Endothelial cell of umbilical vein (primary cell): ENCODE results near the gene ZMPSTE24. TPM values are rescaled to one million over a fixed set of nuclear protein-coding genes. Genes with fewer than 3 reads are reported as not detected.

ENCODE experiments used
- BruUV-seq: library from RNA; stranded (reverse); fragments of 400-500 nt; replicated peaks from 2 replicates; lab custom pipeline; 2021; lab: Mats Ljungman, UMichigan
- CTCF ChIA-PET: fragments of 300-600, 350-600 bp; sonication (Branson Sonifier 250); formaldehyde crosslinking; loops from one replicate; lab custom pipeline; 2021; ENCODE audit warnings: antibody characterized with exemption, inconsistent platforms; lab: Charles Lee
- POLR2A ChIA-PET: fragments of 300-600, 350-600 bp; sonication (Branson Sonifier 250); formaldehyde crosslinking; loops from one replicate; lab custom pipeline; 2021; ENCODE audit warnings: antibody characterized with exemption, inconsistent platforms; lab: Charles Lee
- DNase-seq: peaks from one replicate; pipeline ENCODE4 v3.0.0-alpha.2; 2011; ENCODE audit warnings: low read depth, low spot score
- FAIRE-seq: peaks from 2 replicates; lab custom pipeline; 2011; peaks lifted over from hg19 to GRCh38; lab: Jason Lieb, UNC
- H2AFZ ChIP-seq: 2 replicates; pipeline ENCODE4 v1.6.0; 2012; ENCODE audit warnings: low read depth, low read length, control low read depth, inconsistent platforms
- H3K27ac ChIP-seq: 2 replicates; pipeline ENCODE4 v1.5.1; 2011; ENCODE audit warnings: low read depth, mild to moderate bottlenecking, control low read depth, low read length, moderate library complexity; ENCODE audit not compliant: insufficient read depth
- H3K27me3 ChIP-seq, 2 experiments: 2 replicates each; pipeline versions ENCODE4 v1.6.0 to v1.6.1; 2011; ENCODE audit warnings: low read length in 2 of 2, mixed read lengths in 1 of 2; ENCODE audit not compliant: control insufficient read depth in 2 of 2, insufficient read depth in 2 of 2
- H3K36me3 ChIP-seq, 2 experiments: 2 replicates in 1 of 2; 3 replicates in 1 of 2; pipeline ENCODE4 v1.5.1; 2011; ENCODE audit warnings: low read length in 2 of 2, mild to moderate bottlenecking in 1 of 2, moderate library complexity in 1 of 2; ENCODE audit not compliant: control insufficient read depth in 2 of 2, insufficient read depth in 2 of 2; ENCODE audit errors: extremely low read depth in 1 of 2
- H3K4me1 ChIP-seq: 3 replicates; pipeline ENCODE4 v1.5.1; 2011; ENCODE audit warnings: mild to moderate bottlenecking, low read length; ENCODE audit not compliant: control insufficient read depth, insufficient read depth; ENCODE audit errors: extremely low read depth
- H3K4me2 ChIP-seq: 2 replicates; pipeline ENCODE4 v1.6.1; 2011; ENCODE audit warnings: low read length, control low read depth, mixed read lengths; ENCODE audit not compliant: insufficient read depth
- H3K4me3 ChIP-seq, 3 experiments: fragments of 200-600 bp in 1 of 3; sonication (generic), shearing (Covaris generic) in 1 of 3; replicated peaks in 1 of 3; 2 replicates each; pipeline ENCODE4 v1.5.1; 2011 to 2016; ENCODE audit warnings: control low read depth in 3 of 3, low read length in 3 of 3, mild to moderate bottlenecking in 2 of 3, inconsistent platforms in 1 of 3, low read depth in 1 of 3, moderate library complexity in 1 of 3; ENCODE audit not compliant: insufficient read depth in 1 of 3
- H3K79me2 ChIP-seq: 2 replicates; pipeline ENCODE4 v1.6.0; 2012; ENCODE audit warnings: low read length, inconsistent platforms; ENCODE audit not compliant: control insufficient read depth, insufficient read depth
- H3K9ac ChIP-seq: replicated peaks from 2 replicates; pipeline ENCODE3; 2011; ENCODE audit warnings: low read length, control low read depth; ENCODE audit not compliant: insufficient read depth; ENCODE audit errors: extremely low read depth
- H3K9me1 ChIP-seq: replicated peaks from 3 replicates; pipeline ENCODE4 v1.6.0; 2011; ENCODE audit warnings: mild to moderate bottlenecking, low read length; ENCODE audit not compliant: control insufficient read depth, insufficient read depth; ENCODE audit errors: extremely low read depth
- H3K9me3 ChIP-seq: replicated peaks from 2 replicates; pipeline ENCODE4 v1.5.1; 2012; ENCODE audit warnings: low read length, inconsistent platforms; ENCODE audit not compliant: control insufficient read depth, insufficient read depth
- H4K20me1 ChIP-seq: replicated peaks from 2 replicates; pipeline ENCODE3; 2011; ENCODE audit warnings: mild to moderate bottlenecking, low read length; ENCODE audit not compliant: control insufficient read depth, insufficient read depth; ENCODE audit errors: extremely low read depth
- EZH2 ChIP-seq: IDR thresholded peaks from 2 replicates; pipeline ENCODE4 v1.6.1; 2012; ENCODE audit warnings: borderline replicate concordance, low read depth, mild to moderate bottlenecking, moderate library complexity, low read length, inconsistent platforms; ENCODE audit not compliant: severe bottlenecking
- FOS ChIP-seq: IDR thresholded peaks from 2 replicates; pipeline ENCODE4 v1.6.1; 2011; ENCODE audit warnings: mild to moderate bottlenecking, low read length, moderate library complexity, borderline replicate concordance; ENCODE audit not compliant: insufficient read depth
- GATA2 ChIP-seq: IDR thresholded peaks from 2 replicates; pipeline ENCODE4 v1.7.0; 2011; ENCODE audit warnings: low read depth, mild to moderate bottlenecking, moderate library complexity, mixed read lengths, low read length; ENCODE audit not compliant: insufficient read length, insufficient read depth
- JUN ChIP-seq: IDR thresholded peaks from 2 replicates; pipeline ENCODE4 v1.6.1; 2011; ENCODE audit warnings: borderline replicate concordance, low read depth; ENCODE audit not compliant: insufficient read length, insufficient read depth
- MYC ChIP-seq: IDR thresholded peaks from one replicate; pipeline ENCODE4 v1.6.1; 2011; ENCODE audit warnings: mild to moderate bottlenecking, low read depth, low read length
- POLR2A ChIP-seq: IDR thresholded peaks from 2 replicates; pipeline ENCODE4 v1.6.1; 2012; ENCODE audit warnings: low read depth, mild to moderate bottlenecking, control low read depth, low read length
- POLR2AphosphoS5 ChIP-seq: IDR thresholded peaks from 2 replicates; pipeline ENCODE4 v1.6.1; 2012; ENCODE audit warnings: low read depth, mild to moderate bottlenecking, control low read depth, low read length, moderate library complexity; ENCODE audit not compliant: insufficient read depth
- dilution Hi-C: fragments of 300-500 bp; cut with MboI; formaldehyde crosslinking; loops from one replicate; pipeline ENCODE4 v1.15.0; 2019; ENCODE audit warnings: low sequenced_read_pairs; ENCODE audit not compliant: extremely low pct_ligation_motif_present
- intact Hi-C: fragments of 100-400 bp; cut with micrococcal nuclease; formaldehyde crosslinking; loops from one replicate; pipeline ENCODE4 v1.10.0; 2022
- polyA plus RNA-seq, 4 experiments: library from polyadenylated mRNA; depleted of rRNA in 3 of 4; stranded (reverse) in 3 of 4; unstranded in 1 of 4; fragments of >200 nt; gene quantifications; 2 replicates each; pipeline versions ENCODE4 v1.2.1 to v1.2.3, GENCODE V29; 2011 to 2012; ENCODE audit warnings: missing spikeins in 1 of 4
- total RNA-seq: library from RNA; stranded (reverse); gene quantifications from 2 replicates; pipeline ENCODE4 v1.2.3, GENCODE V29; 2021
- TF ChIP-seq, protein P1 (sequence below): IDR thresholded peaks from 2 replicates; pipeline ENCODE4 v1.6.1; 2011; ENCODE audit not compliant: insufficient read depth, insufficient read length
- TF ChIP-seq, protein P2 (sequence below), 2 donors: IDR thresholded peaks; 1 replicate in 1 of 2; 2 replicates in 1 of 2; pipeline ENCODE4 v1.5.1; 2011; ENCODE audit warnings: low read length in 2 of 2, mild to moderate bottlenecking in 2 of 2, moderate library complexity in 2 of 2, control low read depth in 1 of 2, inconsistent platforms in 1 of 2, low read depth in 1 of 2; ENCODE audit not compliant: insufficient read depth in 1 of 2; ENCODE audit errors: extremely low read depth in 1 of 2

Gene ZMPSTE24
- total and polyA plus RNA-seq, 2 donors (not counting 3 experiments of a cell fraction or from before 2014, with no cell fraction given) = 16.9 to 44.7 TPM

DNA sequence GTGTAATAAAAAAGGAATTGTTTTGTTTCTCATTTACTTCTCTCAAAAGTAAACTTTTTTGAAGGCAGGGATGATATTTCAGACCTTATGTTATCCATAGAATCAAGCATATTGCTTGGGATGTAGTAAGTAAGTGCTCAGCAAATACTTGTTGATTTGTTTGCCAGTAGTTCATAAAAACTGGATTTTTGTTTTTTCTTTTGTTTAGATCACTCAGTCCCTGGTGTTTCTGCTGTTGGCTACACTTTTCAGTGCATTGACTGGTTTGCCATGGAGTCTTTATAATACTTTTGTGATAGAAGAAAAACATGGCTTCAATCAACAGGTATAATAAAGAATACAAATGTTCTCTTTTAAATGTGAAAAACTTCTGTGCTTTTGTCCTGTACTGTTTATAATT is 10.2 kb downstream of the ZMPSTE24 start:
- Histone ChIP-seq H3K9me3 (no peaks in the 10 kb centered on the region), H3K79me2 (peaks cover 9% of the 10 kb centered on the region), H3K27me3 (no peaks in the 10 kb centered on the region), H3K4me3 (no peak overlapping the region), H4K20me1 (no peaks in the 10 kb centered on the region), H3K27ac (no peak overlapping the region), H3K9ac (no peak overlapping the region), H3K4me2 (no peak overlapping the region), H2AFZ (no peak overlapping the region), H3K4me1 (no peaks in the 10 kb centered on the region), H3K36me3 (peaks cover 16 to 20% of the 10 kb centered on the region in 2 experiments), H3K9me1 (no peaks in the 10 kb centered on the region)
- CTCF ChIA-PET = interaction anchor here (0.6 to 1.3 kb wide), 2 partner anchors 115 to 204 kb away, joined by 3 to 4 read pairs; no protein-coding TSS in a partner anchor
- intact Hi-C loops (no loop called here), dilution Hi-C loops (no loop called here)
- no TSS peak for BruUV-seq
- FAIRE-seq (no peak), DNase-seq (no peak)
- POLR2A ChIA-PET = no interaction called here
- TF ChIP-seq FOS = no peak
- no peak for TF ChIP-seq POLR2A
- TF ChIP-seq POLR2AphosphoS5 = no peak
- TF ChIP-seq, protein P1, sequence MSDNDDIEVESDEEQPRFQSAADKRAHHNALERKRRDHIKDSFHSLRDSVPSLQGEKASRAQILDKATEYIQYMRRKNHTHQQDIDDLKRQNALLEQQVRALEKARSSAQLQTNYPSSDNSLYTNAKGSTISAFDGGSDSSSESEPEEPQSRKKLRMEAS = no peak
- TF ChIP-seq, protein P2, sequence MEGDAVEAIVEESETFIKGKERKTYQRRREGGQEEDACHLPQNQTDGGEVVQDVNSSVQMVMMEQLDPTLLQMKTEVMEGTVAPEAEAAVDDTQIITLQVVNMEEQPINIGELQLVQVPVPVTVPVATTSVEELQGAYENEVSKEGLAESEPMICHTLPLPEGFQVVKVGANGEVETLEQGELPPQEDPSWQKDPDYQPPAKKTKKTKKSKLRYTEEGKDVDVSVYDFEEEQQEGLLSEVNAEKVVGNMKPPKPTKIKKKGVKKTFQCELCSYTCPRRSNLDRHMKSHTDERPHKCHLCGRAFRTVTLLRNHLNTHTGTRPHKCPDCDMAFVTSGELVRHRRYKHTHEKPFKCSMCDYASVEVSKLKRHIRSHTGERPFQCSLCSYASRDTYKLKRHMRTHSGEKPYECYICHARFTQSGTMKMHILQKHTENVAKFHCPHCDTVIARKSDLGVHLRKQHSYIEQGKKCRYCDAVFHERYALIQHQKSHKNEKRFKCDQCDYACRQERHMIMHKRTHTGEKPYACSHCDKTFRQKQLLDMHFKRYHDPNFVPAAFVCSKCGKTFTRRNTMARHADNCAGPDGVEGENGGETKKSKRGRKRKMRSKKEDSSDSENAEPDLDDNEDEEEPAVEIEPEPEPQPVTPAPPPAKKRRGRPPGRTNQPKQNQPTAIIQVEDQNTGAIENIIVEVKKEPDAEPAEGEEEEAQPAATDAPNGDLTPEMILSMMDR (IDR thresholded peaks at IDR 0.05; ENCODE audit: extremely low read depth in 1 of 2, insufficient read depth in 1 of 2, low read depth in 1 of 2, low read length in 2 of 2) = no peak
- no peak for TF ChIP-seq GATA2
- TF ChIP-seq EZH2 = no peak
- TF ChIP-seq MYC = no peak
- no peak for TF ChIP-seq JUN
